ENCODE results near the gene ARHGAP42. TPM values are rescaled to one million over a fixed set of nuclear protein-coding genes. Genes with fewer than 3 reads are reported as not detected.

Gene ARHGAP42
- polyA plus RNA-seq, 3 donors, result 0.13 TPM; not detected in 2

DNA sequence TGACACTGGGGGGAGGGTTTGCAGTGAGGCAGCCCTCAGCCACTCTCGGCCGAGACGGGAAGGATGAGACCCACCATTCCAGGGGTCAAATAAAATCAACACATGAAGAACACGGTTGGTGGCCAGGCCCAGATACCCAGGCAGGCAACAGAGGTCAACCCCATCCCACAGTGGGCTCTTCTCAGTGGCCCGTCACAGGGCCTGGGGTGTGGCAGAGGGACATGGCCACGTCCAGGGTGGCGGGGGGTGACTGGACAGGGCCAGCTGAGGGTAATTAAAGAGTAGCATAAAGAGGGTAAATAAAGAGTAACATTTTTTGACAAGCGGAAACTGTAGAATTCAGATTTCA lies 188.4 kb downstream of the ARHGAP42 start:
- Histone ChIP-seq H3K4me3 (replicated peaks in 1 of 3; ENCODE audit: low read depth in 2 of 3, low read length in 3 of 3) (no peak overlapping the region), H3K79me2 (ENCODE audit: insufficient read depth, low read length) (no peaks in the 10 kb centered on the region), H3K4me2 (replicated peaks; ENCODE audit: extremely low read depth, low read length, poor library complexity, severe bottlenecking) (no peak overlapping the region), H3K9me3 (replicated peaks in 1 of 2; ENCODE audit: control insufficient read depth in 1 of 2, insufficient read depth in 1 of 2, low read length in 2 of 2) (no peaks in the 10 kb centered on the region), H3K9ac (ENCODE audit: insufficient read depth, low read length, poor library complexity, severe bottlenecking) (no peak overlapping the region), H3K36me3 (replicated peaks in 1 of 2; ENCODE audit: control insufficient read depth in 1 of 2, insufficient read depth in 2 of 2, low read length in 2 of 2) (no peaks in the 10 kb centered on the region), H3K27ac (ENCODE audit: low read depth in 1 of 2, low read length in 2 of 2) (no peak overlapping the region), H3K27me3 (ENCODE audit: control insufficient read depth in 2 of 2, insufficient read depth in 2 of 2, low read length in 2 of 2) (no peaks in the 10 kb centered on the region), H3K4me1 (ENCODE audit: control insufficient read depth in 1 of 2, insufficient read depth in 2 of 2, low read length in 2 of 2) (no peaks in the 10 kb centered on the region), H4K20me1 (ENCODE audit: insufficient read depth, low read length) (no peaks in the 10 kb centered on the region), H2AFZ (ENCODE audit: insufficient read depth, low read depth, low read length, poor library complexity, severe bottlenecking) (no peak overlapping the region)
- Mint-ChIP-seq H3K27ac (no peak overlapping the region), H3K36me3 (no peaks in the 10 kb centered on the region), H3K4me3 (no peak overlapping the region), H3K27me3 (ENCODE audit: low read depth in 3 of 3) (peaks cover 0 to 6% (median 1%) of the 10 kb centered on the region in 3 donors), H3K9me3 (peaks cover 0 to 6% (median 2%) of the 10 kb centered on the region in 7 donors), H3K4me1 (no peaks in the 10 kb centered on the region)
- intact Hi-C loops (cut with micrococcal nuclease), result no loop called here
- DNase-seq, result no peak
- WGBS (ENCODE audit: insufficient coverage), result 95% methylated on average over 5 of the region's 8 CpGs
- TF ChIP-seq, protein P1, sequence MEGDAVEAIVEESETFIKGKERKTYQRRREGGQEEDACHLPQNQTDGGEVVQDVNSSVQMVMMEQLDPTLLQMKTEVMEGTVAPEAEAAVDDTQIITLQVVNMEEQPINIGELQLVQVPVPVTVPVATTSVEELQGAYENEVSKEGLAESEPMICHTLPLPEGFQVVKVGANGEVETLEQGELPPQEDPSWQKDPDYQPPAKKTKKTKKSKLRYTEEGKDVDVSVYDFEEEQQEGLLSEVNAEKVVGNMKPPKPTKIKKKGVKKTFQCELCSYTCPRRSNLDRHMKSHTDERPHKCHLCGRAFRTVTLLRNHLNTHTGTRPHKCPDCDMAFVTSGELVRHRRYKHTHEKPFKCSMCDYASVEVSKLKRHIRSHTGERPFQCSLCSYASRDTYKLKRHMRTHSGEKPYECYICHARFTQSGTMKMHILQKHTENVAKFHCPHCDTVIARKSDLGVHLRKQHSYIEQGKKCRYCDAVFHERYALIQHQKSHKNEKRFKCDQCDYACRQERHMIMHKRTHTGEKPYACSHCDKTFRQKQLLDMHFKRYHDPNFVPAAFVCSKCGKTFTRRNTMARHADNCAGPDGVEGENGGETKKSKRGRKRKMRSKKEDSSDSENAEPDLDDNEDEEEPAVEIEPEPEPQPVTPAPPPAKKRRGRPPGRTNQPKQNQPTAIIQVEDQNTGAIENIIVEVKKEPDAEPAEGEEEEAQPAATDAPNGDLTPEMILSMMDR (IDR thresholded peaks at IDR 0.05), result no peak

DNA sequence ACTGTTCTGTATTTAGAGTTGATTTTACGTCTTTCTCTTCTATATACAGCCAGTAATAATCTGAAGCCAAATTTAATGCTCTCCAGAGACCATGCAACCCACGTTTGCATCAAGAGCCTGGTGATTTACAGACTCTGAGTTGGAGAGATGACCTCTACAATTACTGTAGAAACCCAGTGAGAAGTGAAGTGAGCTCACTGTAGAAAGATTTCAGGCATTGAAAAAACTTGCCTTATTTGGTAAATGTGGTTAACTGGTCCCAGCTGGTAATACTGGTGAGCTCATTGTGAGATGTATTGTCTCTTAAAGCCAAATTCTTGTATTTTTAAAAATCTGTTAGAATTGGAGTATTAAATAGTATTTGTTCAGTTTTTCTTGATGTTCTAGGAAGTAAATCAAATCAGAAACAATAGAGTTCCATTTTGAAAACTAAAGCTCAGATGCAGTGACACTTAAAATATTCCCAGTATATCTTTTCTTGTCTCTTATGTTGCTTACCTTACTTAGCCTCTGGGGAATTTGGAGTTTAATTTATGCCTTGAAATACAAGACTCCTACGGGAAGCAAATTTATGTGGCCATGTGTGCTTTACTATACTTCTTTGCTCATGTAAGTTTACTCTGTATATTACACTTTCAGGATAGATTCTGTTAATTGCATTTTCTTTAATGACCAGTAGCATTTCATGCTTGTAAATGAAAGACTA lies 189.9 kb downstream of the ARHGAP42 start:
- H3K27me3 ChIP-seq (ENCODE audit: control insufficient read depth in 2 of 2, insufficient read depth in 2 of 2, low read length in 2 of 2), result no peaks in the 10 kb centered on the region
- Mint-ChIP-seq H3K36me3 (no peaks in the 10 kb centered on the region), H3K27ac (no peak overlapping the region), H3K9me3 (peaks cover 0 to 6% (median 4%) of the 10 kb centered on the region in 7 donors), H3K4me1 (no peaks in the 10 kb centered on the region), H3K27me3 (ENCODE audit: low read depth in 3 of 3) (peaks cover 0 to 6% (median 1%) of the 10 kb centered on the region in 3 donors), H3K4me3 (no peak overlapping the region)
- H3K9ac ChIP-seq (ENCODE audit: insufficient read depth, low read length, poor library complexity, severe bottlenecking), result no peak overlapping the region
- H3K9me3 ChIP-seq (replicated peaks in 1 of 2; ENCODE audit: control insufficient read depth in 1 of 2, insufficient read depth in 1 of 2, low read length in 2 of 2), result no peaks in the 10 kb centered on the region
- TF ChIP-seq, protein P1 (IDR thresholded peaks at IDR 0.05), result no peak
- H3K4me3 ChIP-seq (replicated peaks in 1 of 3; ENCODE audit: low read depth in 2 of 3, low read length in 3 of 3), result no peak overlapping the region
- H3K4me1 ChIP-seq (ENCODE audit: control insufficient read depth in 1 of 2, insufficient read depth in 2 of 2, low read length in 2 of 2), result no peaks in the 10 kb centered on the region
- H3K27ac ChIP-seq (ENCODE audit: low read depth in 1 of 2, low read length in 2 of 2), result no peak overlapping the region
- intact Hi-C loops (cut with micrococcal nuclease), result no loop called here
- no peaks in the 10 kb centered on the region for H4K20me1 ChIP-seq (ENCODE audit: insufficient read depth, low read length)
- no peaks in the 10 kb centered on the region for H3K36me3 ChIP-seq (replicated peaks in 1 of 2; ENCODE audit: control insufficient read depth in 1 of 2, insufficient read depth in 2 of 2, low read length in 2 of 2)
- DNase-seq, result no peak
- H3K4me2 ChIP-seq (replicated peaks; ENCODE audit: extremely low read depth, low read length, poor library complexity, severe bottlenecking), result no peak overlapping the region
- no CpG with 5 or more reads among the region's 3 CpGs for WGBS (ENCODE audit: insufficient coverage)
- H3K79me2 ChIP-seq (ENCODE audit: insufficient read depth, low read length), result no peaks in the 10 kb centered on the region
- H2AFZ ChIP-seq (ENCODE audit: insufficient read depth, low read depth, low read length, poor library complexity, severe bottlenecking), result no peak overlapping the region

Measured in CD14-positive monocyte (primary cell).